Ureter (tissue), 1 donor: Measurements from ENCODE around the gene PBX4. TPM values are rescaled to one million over a fixed set of nuclear protein-coding genes. Genes with fewer than 3 reads are reported as not detected.

Experiments used
- DNase-seq: peaks from one replicate; pipeline ENCODE4 v3.0.0-alpha.2; 2020; ENCODE audit warnings: low spot score
- total RNA-seq: library from RNA; stranded (reverse); gene quantifications from one replicate; pipeline ENCODE4 v1.2.4, GENCODE V29; 2023
- donor health status: DM: yes; HTN: yes; CAD: no.

The PBX4 gene
- total RNA-seq, 1 donor from 2014 or later, result 12.7 TPM

DNA sequence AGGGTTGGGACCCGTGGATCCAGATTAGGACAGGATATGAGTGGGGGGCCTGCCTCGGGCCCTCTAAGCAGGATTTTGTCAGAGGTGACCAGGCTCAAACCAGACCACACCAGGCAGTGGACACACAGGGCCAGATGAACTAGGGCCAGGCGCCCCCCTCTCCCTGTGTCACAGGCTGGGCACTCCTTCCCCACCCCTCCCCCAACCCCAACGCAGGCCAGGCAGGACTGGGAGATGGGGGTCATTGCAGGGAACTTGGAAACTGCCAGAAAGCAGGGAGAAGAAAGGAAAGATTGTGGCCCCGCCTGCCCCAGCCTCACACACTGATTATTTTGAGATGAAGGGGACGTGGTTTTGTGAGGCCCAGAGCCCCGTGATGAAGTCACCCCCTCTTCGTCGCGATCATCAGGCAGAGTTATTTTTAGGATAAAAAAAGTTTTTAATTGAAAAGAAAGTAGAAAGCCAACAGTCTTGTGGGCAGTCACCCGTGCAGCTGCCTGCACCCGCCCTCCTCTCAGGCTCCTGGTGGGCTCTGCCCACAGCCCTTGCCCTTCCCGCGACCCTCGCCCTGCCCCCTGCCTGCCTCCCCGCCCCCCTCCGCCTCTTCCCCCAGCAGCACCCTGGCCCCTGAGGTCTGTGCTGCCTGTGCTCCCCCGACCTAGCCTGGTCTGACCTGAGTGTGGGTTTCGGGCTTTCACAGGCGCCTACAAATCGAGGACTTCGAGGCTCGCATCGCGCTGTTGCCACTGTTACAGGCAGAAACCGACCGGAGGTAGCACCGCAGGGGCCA is 91.7 kb downstream of the PBX4 start:
- DNase-seq, result no peak

DNA sequence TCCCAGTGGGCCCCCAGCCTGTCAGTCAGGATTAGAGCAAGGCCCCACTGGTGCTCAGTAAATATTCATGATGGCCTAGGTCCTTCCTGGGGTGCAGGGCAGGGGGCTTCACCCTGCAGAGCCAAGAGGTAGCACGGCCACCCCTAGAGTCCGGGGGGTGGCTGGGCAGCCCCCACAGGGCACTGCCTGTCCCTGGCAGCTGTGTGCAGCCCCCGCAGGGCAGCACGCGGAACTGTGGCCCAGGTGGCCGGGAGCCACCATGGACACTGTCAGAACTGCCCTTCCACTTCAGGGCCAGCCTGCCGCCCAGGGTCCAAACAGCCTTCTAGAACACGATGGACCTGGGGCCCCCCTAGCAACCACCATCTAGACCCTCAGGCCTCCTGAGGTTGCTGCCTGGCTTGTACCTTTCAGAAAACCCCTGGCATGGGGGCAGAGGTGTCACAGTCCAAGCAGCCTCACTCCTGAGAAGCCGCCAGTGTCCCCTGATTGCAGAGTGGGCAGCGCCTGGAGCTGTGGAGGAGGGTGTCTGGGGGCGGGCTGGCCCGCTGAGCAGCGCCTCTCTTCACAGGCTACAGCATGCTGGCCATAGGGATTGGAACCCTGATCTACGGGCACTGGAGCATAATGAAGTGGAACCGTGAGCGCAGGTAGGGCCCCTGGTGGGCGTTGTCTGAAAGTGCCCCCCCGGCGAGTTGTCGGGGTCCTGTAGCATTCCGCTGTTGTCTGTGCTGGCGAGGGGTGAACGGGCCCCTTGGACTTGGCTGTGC is 92.7 kb downstream of the PBX4 start:
- no peak for DNase-seq

DNA sequence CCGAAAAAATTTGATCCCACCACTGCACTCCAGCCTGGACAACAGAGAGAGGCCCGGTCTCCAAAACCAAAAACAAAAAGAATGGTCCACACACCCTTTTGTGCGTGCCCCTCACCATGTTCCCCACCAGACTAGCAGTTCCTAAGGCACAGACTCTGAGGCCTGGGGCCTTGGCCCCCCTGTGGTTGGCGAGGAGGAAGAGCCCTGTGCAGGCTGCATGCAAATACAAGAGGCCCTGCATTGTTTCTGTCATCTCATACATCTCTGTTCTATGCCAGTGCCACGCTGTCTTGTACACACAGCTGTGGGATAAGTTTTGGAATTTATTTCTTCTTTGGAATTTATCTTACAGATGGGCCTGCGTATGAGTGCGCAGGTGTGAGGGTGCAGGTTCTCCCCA is 94.4 kb downstream of the PBX4 start:
- DNase-seq, result no peak

DNA sequence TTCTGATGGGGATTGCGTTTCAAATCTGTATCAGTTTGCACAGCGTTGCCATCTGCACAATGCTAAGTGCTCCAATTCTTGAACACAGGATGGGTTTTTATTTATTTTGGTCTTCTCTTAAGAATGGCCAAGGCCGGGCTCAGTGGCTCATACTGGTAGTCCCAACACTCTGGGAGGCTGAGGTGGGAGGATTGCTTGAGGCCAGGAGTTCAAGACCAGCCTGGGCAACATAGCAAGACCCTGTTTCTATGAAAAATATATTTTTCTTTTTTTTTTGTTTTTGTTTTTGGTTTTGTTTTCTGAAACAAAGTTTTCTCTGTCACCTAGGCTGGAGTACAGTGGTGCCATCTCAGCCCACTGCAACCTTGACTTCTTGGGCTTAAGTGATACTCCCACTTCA is 95.3 kb downstream of the PBX4 start:
- no peak for DNase-seq

DNA sequence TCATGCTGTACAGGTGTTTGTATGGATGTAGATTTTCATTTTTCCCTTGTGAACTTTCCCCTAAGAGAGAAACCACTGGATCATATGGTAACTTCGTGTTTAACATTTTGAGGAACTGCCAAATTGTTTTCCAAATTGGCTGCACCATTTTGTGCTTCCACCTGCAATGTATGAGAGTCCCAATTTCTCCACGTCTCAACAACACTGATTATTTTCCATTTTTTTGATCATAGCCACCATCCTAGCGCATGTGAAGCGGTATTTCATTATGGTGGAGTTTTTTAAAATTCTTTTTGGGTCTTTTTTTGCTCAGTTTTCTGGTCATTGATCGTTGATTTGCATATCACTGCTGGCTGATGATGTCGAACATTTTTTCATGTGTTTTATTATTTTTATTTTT is 97.5 kb downstream of the PBX4 start:
- DNase-seq, result no peak

DNA sequence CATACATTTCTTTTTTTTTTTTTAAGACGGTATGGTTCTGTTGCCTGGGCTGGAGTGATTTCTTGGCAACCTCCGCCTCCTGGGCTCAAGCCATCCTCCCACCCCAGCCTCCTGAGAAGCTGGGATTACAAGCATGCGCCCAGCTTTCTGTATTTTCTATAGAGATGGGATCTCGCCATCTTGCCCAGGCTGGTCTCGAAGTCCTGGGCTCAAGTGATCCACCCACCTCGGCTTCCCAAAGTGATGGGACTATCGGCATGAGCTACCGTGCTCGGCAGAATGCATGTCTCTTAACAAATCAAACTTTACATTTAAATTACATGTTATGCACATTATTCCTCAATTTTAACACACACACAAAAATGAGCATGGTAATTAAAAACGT is 101.3 kb downstream of the PBX4 start:
- no peak for DNase-seq

DNA sequence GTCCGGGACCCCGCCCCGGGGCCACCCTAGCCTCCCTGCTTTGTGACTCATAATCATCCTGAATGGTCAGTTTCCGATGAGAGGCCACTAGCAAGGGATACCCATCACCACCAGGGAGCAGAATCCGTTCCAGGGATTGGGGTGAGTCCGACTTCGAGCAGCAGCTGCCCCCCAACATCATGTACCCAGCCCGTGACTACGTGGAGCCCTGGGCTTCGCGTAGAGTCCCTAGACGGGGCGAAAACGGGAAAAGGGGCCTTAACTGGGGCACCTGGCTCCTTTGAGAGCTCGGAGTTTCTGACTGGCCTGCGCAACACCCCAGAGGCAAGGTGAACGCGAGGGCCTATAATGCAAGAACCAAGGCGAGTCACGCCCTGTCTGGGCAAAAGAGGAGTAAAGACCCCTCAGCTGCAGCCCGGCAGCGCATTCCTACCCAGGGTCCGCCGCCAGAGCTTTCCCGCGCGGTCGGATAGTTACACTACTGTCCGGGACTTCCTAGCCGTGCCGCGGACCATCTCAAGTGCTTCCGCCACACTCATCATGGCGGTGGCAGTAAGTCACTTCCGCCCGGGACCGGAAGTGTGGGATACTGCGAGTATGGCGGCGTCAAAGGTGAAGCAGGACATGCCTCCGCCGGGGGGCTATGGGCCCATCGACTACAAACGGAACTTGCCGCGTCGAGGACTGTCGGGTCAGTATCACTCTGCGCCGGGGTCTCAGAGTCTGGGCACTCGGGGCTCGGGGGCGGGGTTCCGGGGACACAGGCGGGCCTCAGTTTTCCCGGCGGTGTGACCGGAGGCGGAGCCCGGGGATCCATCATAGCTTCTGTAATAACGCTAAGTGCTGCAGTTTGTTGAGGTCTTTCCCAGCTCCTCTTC is 102.6 kb downstream of the PBX4 start, which contains the start of gene NDUFA13:
Gene NDUFA13, plus strand, starts transcription at position 584 of the 878 bp plus-strand sequence. Its CDS starts 14 bp downstream, at position 598.
- DNase-seq, result peak; percentile 95

DNA sequence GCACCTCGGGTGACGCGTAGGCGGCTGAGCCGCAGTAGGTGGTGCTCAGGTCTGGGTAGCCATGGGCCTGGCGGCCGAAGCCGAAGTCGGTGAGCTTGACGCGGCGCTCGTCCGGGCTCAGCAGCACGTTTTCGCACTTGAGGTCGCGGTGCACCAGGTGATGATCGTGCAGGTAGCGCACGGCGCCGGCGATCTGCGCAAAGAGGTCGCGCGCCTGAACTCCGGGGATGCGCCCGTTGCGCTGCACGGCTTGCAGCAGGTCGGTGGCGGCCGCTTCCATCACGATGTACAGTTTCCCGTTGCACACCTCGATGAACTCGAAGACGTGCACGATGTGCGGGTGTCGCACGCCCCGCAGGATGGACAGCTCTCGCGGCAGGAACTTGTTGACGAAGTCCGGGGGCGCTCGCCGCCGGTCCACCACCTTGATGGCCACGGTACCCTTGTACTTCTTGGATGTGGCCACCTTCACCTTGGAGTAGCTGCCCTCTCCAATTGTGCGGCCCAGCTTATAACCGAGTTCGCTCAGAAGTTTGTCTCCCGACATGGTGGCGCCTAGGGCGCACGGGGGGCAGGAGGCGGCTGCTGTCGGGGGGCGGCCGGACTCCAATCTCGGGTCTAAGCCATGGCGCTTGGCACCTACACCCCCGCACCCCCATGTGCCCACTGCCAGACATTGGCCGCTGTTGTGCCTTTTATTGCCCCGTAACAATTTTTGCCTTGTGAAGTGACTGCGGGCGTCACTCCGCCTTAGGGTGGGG is 103.4 kb downstream of the PBX4 start, which contains the start of gene TSSK6:
Gene TSSK6, minus strand, starts transcription at position 668 of the 761 bp plus-strand sequence. Its CDS starts 121 bp downstream, at position 547.
- no peak for DNase-seq

DNA sequence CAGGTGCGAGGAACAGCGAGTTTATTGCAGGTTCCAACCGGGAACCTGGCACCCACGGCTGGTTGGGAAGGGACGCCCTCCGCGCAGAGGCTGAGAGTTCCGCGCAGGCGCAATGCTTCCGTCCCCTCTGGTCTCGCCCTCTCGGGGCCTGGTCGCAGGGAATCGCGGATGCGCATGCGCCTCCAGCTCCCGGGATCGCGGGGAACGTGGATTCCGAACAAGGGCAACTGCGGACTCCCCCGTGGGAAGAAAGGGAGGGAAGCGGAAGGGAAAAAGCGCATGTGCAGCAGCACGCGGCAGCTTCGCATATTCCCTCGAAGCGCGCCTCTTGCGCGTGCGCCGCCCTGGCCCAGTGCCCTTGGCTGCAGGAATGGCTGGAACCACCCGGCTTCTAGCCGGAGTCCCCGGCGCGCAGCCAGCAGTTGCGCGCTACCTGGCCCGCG is 104.3 kb downstream of the PBX4 start:
- DNase-seq, result peak; percentile 77

DNA sequence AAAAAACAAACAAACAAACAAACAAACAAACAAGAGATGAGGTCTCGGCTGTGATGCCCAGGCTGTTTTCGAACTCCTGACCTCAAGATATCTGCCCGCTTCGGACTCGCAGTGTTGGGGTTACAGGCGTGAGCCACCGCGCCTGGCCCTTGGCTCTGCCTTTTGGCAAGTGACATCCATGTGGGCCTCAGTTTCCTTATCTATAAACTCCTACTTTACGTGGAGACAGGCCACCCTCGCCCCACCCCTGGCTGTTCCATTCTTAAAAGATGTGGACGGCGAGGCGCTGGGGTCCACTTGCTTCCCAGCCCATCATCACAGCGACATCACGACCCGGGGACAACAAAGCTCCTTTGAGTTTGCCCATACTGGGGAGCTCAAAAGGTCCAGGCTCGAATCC is 104.8 kb downstream of the PBX4 start:
- no peak for DNase-seq

Other genes starting within 250 kb of the PBX4 start
- gene GATAD2A, start 213.0 kb downstream of the PBX4 start, total RNA-seq, result 92.7 TPM
- 3.4 TPM for gene TSSK6, start 103.1 kb downstream of the PBX4 start, total RNA-seq
- gene NDUFA13, start 102.5 kb downstream of the PBX4 start, total RNA-seq, result 369 TPM
- gene YJEFN3, start 89.8 kb downstream of the PBX4 start, total RNA-seq, result 14.1 TPM
- 2.3 TPM for gene CILP2, start 80.4 kb downstream of the PBX4 start, total RNA-seq
- gene LPAR2, start 9.5 kb upstream of the PBX4 start, total RNA-seq, result 28.6 TPM
- 25.0 TPM for gene GMIP, start 25.0 kb upstream of the PBX4 start, total RNA-seq
- gene ATP13A1, start 45.0 kb upstream of the PBX4 start, total RNA-seq, result 74.9 TPM
- gene ZNF101, start 50.2 kb upstream of the PBX4 start, total RNA-seq, result 13.8 TPM
- gene ZNF14, start 114.4 kb upstream of the PBX4 start, total RNA-seq, result 15.3 TPM
- gene ZNF506, start 203.1 kb upstream of the PBX4 start, total RNA-seq, result 57.1 TPM
- 27.5 TPM for gene ZNF253, start 247.2 kb upstream of the PBX4 start, total RNA-seq